Activated naive CD4-positive, alpha-beta T cell treated with anti-CD3 and anti-CD28 coated beads for 36 hours (primary cell): Measurements from ENCODE around the gene BACE1-AS. TPM values are rescaled to one million over a fixed set of nuclear protein-coding genes. Genes with fewer than 3 reads are reported as not detected.
A peak's percentile ranks its signal among the peaks of the same experiment; 100 is the strongest.

Experiments used
- CTCF ChIA-PET: fragments of 350-600 bp; sonication (Branson Sonifier 250); formaldehyde crosslinking; loops from one replicate; lab custom pipeline; 2021; ENCODE audit warnings: antibody characterized with exemption; lab: Charles Lee
- DNase-seq: peaks from one replicate; pipeline ENCODE4 v3.0.0-alpha.2; 2020
- H3K27ac Mint-ChIP-seq: one replicate; pipeline ENCODE4 v1.8.0; 2021; ENCODE audit warnings: mild to moderate bottlenecking, mixed read lengths
- H3K27me3 Mint-ChIP-seq: one replicate; pipeline ENCODE4 v1.8.0; 2021; ENCODE audit warnings: low read depth, mixed read lengths
- H3K36me3 Mint-ChIP-seq: one replicate; pipeline ENCODE4 v1.8.0; 2021; ENCODE audit warnings: low read depth, mixed read lengths
- H3K4me1 Mint-ChIP-seq: one replicate; pipeline ENCODE4 v1.8.0; 2021; ENCODE audit warnings: low read depth, mixed read lengths
- H3K4me3 Mint-ChIP-seq: one replicate; pipeline ENCODE4 v1.8.0; 2021; ENCODE audit warnings: mild to moderate bottlenecking, moderate library complexity, mixed read lengths
- H3K9me3 Mint-ChIP-seq: one replicate; pipeline ENCODE4 v1.8.0; 2021; ENCODE audit warnings: mixed read lengths
- intact Hi-C: fragments of 100-400 bp; cut with micrococcal nuclease; formaldehyde crosslinking; loops from one replicate; pipeline ENCODE4 v1.15.1; 2023
- total RNA-seq, 2 experiments: library from RNA; stranded (reverse); gene quantifications; one replicate each; pipeline ENCODE4 v1.2.3, GENCODE V29; 2021

BACE1-AS gene
- total RNA-seq, 2 experiments from 2014 or later, result 2.8 to 3.0 TPM

DNA sequence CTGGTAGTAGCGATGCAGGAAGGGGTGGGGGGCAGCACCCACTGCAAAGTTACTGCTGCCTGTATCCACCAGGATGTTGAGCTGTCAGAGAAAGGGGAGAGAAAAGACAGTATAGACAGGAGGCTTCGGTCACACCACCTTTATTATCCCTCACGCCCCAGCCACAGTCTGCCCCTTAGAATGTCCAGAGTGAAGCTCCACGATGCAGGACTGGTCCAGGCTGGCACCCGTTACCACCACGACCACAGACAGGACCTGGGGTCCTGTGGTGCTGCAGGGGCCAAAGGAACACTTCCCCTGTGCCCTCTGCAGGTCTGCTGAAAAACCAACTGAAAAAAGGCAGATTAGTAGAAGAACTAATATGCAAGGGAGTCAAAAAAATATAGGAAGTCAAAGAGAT lies 5.7 kb downstream of the BACE1-AS start:
- no peaks in the 10 kb centered on the region for H3K4me1 Mint-ChIP-seq
- H3K9me3 Mint-ChIP-seq, result no peaks in the 10 kb centered on the region
- no peak overlapping the region for H3K4me3 Mint-ChIP-seq
- intact Hi-C loops, result no loop called here
- DNase-seq, result no peak
- no peaks in the 10 kb centered on the region for H3K36me3 Mint-ChIP-seq
- no peaks in the 10 kb centered on the region for H3K27me3 Mint-ChIP-seq
- no peak overlapping the region for H3K27ac Mint-ChIP-seq
- CTCF ChIA-PET, result no interaction called here

DNA sequence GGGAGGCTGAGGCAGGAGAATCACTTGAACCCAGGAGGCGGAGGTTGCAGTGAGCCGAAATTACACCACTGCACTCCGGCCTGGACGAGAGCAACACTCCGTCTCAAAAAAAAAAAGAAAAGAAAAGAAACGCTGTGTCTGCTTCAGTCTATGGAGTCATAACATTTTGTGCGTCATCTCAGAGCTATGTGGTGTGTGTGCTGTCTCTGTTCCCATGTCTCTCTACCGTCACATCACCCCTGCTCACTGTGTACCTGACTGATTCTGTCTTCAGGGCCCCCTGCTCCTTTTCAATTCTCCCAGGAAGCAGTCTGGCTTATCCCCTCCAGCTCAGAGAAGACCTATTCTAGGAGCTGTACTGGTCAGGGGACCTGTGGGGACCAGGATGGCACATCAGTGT lies 7.0 kb downstream of the BACE1-AS start:
- Mint-ChIP-seq H3K27me3 (no peaks in the 10 kb centered on the region), H3K4me3 (no peak overlapping the region), H3K36me3 (no peaks in the 10 kb centered on the region), H3K9me3 (no peaks in the 10 kb centered on the region), H3K4me1 (no peaks in the 10 kb centered on the region), H3K27ac (no peak overlapping the region)
- DNase-seq, result no peak
- intact Hi-C loops, result no loop called here
- CTCF ChIA-PET, result no interaction called here

DNA sequence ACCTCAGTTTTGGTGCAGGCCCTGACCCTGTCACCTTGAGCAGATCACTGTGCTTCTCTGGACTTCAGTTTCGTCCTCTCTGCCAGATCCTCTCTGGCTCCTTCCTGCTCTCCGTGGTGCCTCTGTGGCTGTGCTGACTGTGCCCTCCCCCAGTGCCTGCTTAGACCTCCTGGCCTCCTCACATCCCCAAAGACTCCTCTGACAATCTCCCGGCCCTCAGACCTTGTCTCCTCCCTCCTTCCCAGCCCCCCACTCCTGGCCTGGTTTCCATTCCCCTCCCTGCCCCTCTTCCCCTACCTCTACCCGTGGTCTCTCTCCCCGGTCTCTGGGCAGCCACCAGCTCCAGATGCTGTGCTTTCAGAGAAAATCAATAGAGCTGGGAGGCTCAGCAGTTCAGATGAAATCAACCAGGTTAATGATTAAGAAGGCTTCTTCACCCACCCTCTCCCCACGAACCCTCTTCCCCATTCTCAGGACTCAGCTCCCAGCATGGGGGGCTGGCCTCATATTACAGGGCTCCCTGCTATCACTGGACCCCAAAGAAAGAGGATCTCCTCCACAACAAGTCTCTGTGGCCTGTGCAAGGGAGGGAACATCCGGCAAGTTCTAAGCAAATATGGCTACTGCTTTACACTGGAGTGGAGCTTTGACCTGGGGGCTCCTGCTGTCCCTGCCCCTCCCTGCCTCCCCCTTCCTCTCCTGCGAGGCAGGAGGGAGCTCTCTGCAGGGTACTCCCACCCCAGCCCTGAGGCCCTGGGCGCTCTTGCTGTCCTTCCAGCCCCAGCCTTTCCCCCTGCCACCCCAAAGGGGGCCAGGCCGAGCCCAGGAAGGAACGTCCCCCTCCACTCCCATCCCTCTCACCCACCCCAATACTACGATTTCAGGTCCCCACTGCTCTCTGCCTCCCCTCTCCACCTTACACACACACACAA lies 8.5 kb downstream of the BACE1-AS start:
- CTCF ChIA-PET, result no interaction called here
- Mint-ChIP-seq H3K27ac (no peak overlapping the region), H3K4me3 (no peak overlapping the region), H3K4me1 (no peaks in the 10 kb centered on the region), H3K27me3 (peaks cover 2% of the 10 kb centered on the region), H3K36me3 (no peaks in the 10 kb centered on the region), H3K9me3 (no peaks in the 10 kb centered on the region)
- no peak for DNase-seq
- intact Hi-C loops, result no loop called here

DNA sequence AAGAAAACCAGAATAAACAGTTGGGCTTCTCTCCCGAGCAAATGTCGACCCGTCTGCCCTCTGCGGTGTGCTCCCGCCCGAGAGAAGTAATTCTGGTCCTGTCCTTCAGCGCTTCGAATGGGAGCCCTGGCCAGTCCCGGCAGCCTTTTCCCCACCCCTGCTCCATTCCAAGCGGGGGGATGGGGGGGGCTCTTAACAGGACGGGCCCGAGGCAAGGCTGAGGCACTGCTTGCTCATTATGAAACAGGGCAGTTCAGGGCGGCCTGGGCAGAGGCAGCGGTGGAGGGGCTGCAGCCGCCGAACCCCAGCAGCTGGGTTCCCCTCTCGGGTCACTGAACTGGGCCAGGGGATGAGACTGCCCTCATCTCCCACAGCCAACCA lies 9.1 kb downstream of the BACE1-AS start:
- no peak for DNase-seq
- H3K4me1 Mint-ChIP-seq, result no peaks in the 10 kb centered on the region
- no peaks in the 10 kb centered on the region for H3K36me3 Mint-ChIP-seq
- H3K4me3 Mint-ChIP-seq, result no peak overlapping the region
- intact Hi-C loops, result no loop called here
- H3K9me3 Mint-ChIP-seq, result no peaks in the 10 kb centered on the region
- CTCF ChIA-PET, result no interaction called here
- no peak overlapping the region for H3K27ac Mint-ChIP-seq
- peaks cover 3% of the 10 kb centered on the region for H3K27me3 Mint-ChIP-seq

DNA sequence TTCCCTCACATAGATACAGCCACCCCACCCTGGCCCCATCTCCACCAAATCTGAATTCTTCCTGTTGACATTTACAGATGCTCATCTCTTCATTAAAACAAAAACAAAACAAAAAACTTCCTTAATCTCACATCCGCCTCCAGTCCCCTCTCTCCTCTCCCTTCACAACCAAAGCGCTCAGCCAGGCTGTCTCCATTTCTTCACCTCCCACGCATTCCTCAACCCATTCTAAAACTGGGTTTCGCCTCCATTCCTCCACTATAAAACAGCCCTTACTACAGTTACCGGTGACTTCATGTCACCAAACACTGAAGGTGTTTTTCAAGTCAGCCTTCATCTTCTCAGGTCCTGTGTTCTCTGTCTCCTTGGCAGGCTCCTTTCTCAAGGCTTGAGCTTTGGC lies 9.6 kb downstream of the BACE1-AS start:
- Mint-ChIP-seq H3K4me1 (no peaks in the 10 kb centered on the region), H3K36me3 (no peaks in the 10 kb centered on the region), H3K27ac (no peak overlapping the region), H3K9me3 (no peaks in the 10 kb centered on the region), H3K27me3 (peaks cover 3% of the 10 kb centered on the region), H3K4me3 (no peak overlapping the region)
- DNase-seq, result no peak
- intact Hi-C loops, result no loop called here
- CTCF ChIA-PET, result no interaction called here

DNA sequence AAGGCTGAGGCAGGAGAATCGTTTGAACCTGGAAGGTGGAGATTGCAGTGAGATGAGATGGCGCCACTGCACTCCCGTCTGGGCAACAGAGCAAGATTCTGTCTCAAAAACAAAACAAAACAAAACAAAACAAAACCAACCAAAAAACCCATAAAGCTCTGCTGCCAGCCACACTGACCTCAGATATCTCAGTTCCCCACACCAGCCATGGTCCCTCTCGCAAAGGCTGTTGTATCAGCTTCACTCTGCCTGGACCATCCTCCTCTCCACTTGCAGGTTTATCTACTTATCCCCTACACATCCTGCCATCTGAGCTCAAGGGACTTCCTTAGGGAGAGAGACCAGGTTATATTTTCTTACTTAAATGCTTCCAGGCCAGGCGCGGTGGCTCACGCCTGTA lies 11.1 kb downstream of the BACE1-AS start:
- CTCF ChIA-PET, result no interaction called here
- Mint-ChIP-seq H3K4me1 (no peaks in the 10 kb centered on the region), H3K27ac (no peak overlapping the region), H3K4me3 (no peak overlapping the region), H3K9me3 (no peaks in the 10 kb centered on the region), H3K36me3 (no peaks in the 10 kb centered on the region), H3K27me3 (peaks cover 3% of the 10 kb centered on the region)
- intact Hi-C loops, result no loop called here
- no peak for DNase-seq

DNA sequence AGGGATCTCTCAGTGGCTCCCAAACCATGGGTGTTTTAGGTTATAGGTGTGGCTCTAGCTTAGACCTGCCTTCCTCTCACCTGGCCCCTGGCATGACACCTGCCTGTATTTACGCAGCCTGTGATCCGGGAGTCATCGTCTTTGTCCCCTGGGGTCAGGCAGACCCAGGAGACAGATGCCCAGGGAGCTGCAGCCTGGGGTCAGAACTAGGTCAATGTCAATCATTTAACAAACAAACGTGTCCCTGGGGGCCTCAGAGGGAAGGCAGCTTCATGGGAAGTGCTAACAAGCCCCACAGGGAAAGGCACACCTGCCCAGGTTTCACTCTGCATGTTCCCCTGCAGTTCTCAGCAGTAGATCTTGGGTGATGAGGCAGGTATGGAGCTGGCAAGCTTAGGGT lies 12.0 kb downstream of the BACE1-AS start:
- Mint-ChIP-seq H3K27me3 (peaks cover 3% of the 10 kb centered on the region), H3K9me3 (no peaks in the 10 kb centered on the region), H3K4me1 (no peaks in the 10 kb centered on the region), H3K27ac (no peak overlapping the region), H3K36me3 (no peaks in the 10 kb centered on the region), H3K4me3 (no peak overlapping the region)
- CTCF ChIA-PET, result interaction anchor here (0.6 to 0.9 kb wide), 2 partner anchors 63 to 123 kb away, joined by 3 read pairs; no protein-coding TSS in a partner anchor
- intact Hi-C loops, result no loop called here
- no peak for DNase-seq

DNA sequence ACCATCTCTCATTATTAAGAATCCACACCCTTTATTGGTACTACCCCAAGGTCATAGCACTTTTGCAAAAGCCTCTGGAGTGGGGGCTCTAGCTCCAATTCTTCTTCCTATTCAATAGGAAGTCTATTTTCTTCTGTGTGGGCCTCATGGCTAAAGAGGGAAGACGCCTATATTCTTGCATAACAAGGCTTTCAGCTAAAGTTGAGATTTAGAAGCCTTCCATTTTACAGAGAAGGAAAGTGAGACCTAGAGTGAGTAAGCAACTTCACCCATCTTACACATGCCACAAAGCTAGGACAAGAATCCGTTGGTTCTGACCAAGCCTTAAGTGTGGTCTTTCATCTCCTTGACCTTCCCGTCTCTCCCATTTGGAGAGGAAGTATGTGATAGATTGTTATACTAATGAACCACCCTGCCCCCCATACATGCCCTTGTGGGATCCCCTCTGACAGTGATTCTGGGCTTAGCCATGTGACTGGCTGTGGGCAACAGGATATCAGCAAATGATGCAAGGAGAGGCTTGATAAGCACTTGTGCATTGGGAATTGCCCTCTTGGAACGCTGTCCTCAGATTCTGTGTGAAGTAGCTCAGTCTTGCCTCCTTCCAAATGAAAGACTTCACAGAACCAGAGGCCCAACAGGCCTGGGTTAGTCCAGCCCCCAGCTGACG lies 12.6 kb downstream of the BACE1-AS start:
- H3K27me3 Mint-ChIP-seq, result peaks cover 3% of the 10 kb centered on the region
- CTCF ChIA-PET, result interaction anchor here (0.9 kb wide), 1 partner anchor 123 kb away, joined by 3 read pairs; no protein-coding TSS in a partner anchor
- no peak overlapping the region for H3K27ac Mint-ChIP-seq
- H3K9me3 Mint-ChIP-seq, result no peaks in the 10 kb centered on the region
- H3K4me1 Mint-ChIP-seq, result no peaks in the 10 kb centered on the region
- DNase-seq, result no peak
- intact Hi-C loops, result no loop called here
- H3K4me3 Mint-ChIP-seq, result no peak overlapping the region
- H3K36me3 Mint-ChIP-seq, result no peaks in the 10 kb centered on the region

DNA sequence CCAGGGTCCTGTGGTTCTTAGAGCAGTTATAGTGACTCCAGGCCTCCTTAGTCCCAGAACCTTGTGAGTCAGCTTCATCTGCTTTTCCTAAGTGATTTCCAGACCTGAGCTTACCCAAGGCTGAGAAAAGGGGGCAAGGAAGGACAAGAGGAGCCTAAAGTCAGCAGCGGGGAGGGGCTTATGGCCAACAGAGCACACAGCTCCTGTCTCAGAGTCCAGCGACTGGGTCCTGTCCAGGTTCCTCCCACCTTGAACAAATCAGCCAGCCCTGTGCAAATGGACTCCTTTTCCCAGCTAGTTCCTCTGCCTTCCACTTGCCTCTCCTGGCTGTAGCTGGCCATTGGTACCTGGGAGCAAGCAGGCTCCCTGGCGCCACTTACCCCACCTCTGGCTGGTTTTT lies 14.0 kb downstream of the BACE1-AS start:
- Mint-ChIP-seq H3K27ac (no peak overlapping the region), H3K9me3 (no peaks in the 10 kb centered on the region), H3K4me3 (no peak overlapping the region), H3K27me3 (peaks cover 3% of the 10 kb centered on the region), H3K4me1 (no peaks in the 10 kb centered on the region), H3K36me3 (no peaks in the 10 kb centered on the region)
- intact Hi-C loops, result no loop called here
- DNase-seq, result no peak
- CTCF ChIA-PET, result no interaction called here

DNA sequence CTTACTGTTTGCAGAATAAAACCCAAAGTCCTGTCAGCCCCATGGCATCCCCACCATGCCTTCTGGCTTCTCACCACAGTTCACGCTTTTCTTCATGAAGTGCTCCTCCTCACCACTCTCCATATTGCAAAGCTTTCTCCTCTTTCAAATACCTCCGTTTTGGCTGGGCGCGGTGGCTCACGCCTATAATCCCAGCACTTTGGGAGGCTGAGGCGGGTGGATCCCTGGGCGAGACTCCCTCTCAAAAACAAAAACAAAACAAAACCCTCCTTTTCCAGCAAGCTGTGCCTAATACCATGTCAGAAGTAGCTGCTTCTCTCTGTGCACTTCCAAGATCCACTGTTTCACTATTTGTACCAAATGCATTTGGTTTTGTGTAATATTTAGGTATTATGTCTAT lies 18.2 kb downstream of the BACE1-AS start:
- Mint-ChIP-seq H3K9me3 (no peaks in the 10 kb centered on the region), H3K4me3 (no peak overlapping the region), H3K27me3 (peaks cover 13% of the 10 kb centered on the region), H3K36me3 (no peaks in the 10 kb centered on the region), H3K4me1 (no peaks in the 10 kb centered on the region), H3K27ac (no peak overlapping the region)
- CTCF ChIA-PET, result no interaction called here
- DNase-seq, result no peak
- intact Hi-C loops, result no loop called here

DNA sequence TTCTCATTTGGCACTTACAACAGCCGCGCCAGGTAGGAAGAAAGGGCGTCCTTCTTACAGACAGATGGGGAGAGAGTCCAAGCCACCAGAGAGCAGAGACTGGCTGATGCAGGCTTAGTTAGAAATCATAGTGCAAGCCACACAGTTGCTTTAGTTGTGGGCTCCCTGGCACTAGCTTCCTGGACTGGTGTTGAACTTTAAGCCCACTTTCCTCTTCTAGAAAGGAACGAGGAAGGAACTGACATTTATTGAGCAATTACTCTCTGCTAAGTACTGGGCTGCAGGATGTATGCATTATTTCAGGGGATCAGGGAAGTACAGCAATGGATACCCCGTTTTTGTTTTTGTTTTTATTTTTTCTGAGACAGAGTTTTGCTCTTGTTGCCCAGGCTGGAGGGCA lies 21.9 kb downstream of the BACE1-AS start:
- Mint-ChIP-seq H3K36me3 (no peaks in the 10 kb centered on the region), H3K4me3 (no peak overlapping the region), H3K9me3 (no peaks in the 10 kb centered on the region), H3K27me3 (peaks cover 34% of the 10 kb centered on the region), H3K27ac (no peak overlapping the region), H3K4me1 (peaks cover 6% of the 10 kb centered on the region)
- intact Hi-C loops, result no loop called here
- no peak for DNase-seq
- CTCF ChIA-PET, result no interaction called here

DNA sequence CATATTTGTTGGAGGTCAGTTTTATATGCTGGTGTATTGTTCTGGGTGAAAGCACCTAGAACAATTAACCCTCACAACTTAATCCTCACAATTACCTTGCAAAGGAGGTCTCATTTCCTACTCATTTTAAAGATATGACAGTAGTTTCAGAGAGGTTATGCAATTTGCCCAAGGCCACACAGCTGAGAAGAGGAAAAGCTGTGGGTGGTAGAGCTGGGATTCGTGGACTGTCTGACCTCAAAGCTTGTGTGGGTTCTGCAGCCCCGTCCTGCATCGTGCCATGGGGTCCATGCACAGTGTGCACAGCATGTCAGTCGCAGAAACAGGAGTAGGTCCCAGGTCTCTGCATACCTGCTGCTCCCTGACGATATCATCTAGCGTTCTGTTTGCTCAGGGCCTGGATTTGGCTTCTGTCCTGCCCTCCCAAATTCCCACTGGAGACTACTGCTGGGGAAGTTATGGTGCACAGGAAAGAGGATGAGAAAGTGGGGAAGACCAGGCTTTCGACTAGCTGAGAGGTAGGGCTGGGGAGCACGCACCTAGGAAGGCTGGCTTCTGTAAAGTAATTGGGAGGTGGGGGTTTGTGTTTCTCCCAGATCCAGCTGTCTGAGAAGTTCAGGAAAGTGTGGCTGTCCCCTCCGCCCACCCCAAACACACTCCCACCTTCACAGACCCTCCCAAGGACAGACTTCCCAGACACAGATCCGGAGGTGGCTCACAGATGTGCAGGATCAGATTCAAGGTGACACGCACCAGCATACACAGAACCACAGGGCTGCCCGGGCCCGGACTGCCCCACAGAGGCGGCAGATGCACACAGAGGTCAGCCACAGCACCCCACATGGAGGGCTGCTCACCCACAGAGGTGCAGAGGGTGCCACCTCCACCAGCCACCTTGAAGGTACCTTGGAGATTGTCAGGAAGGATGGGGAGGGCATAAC lies 23.0 kb downstream of the BACE1-AS start:
- peak overlapping the region; percentile 52 for H3K4me3 Mint-ChIP-seq
- CTCF ChIA-PET, result no interaction called here

More for the DNA sequence above, 23.0 kb downstream of the BACE1-AS start:
- intact Hi-C loops, result no loop called here
- Mint-ChIP-seq H3K27ac (no peak overlapping the region), H3K36me3 (no peaks in the 10 kb centered on the region), H3K9me3 (no peaks in the 10 kb centered on the region), H3K27me3 (peaks cover 34% of the 10 kb centered on the region), H3K4me1 (peaks cover 6% of the 10 kb centered on the region)
- DNase-seq, result no peak
